Measurements from ENCODE around the gene GRID2. TPM values are rescaled to one million over a fixed set of nuclear protein-coding genes. Genes with fewer than 3 reads are reported as not detected.

Gene GRID2
- polyA plus RNA-seq, 3 donors, result not detected

- H3K27ac ChIP-seq (ENCODE audit: low read depth, low read length), result no peak overlapping the region
These were observed 1383.5 kb downstream of the GRID2 start for GRCh38 chr4:93687304-93687703.

GRCh38 chr4:93688978-93689377 lies 1385.2 kb downstream of the GRID2 start:
- no peak overlapping the region for H3K27ac ChIP-seq (ENCODE audit: low read depth, low read length)
- 78 to 95% (median 89%) methylated on average over 4 of the region's 4 CpGs for WGBS, 3 donors

GRCh38 chr4:93693141-93693540 lies 1389.4 kb downstream of the GRID2 start:
- H3K27ac ChIP-seq (ENCODE audit: low read depth, low read length), result no peak overlapping the region
- WGBS, 3 donors, result 30 to 82% (median 77%) methylated on average over 3 of the region's 3 CpGs

GRCh38 chr4:93698686-93699085 lies 1394.9 kb downstream of the GRID2 start:
- WGBS, 3 donors, result 60 to 79% (median 65%) methylated on average over 1 of the region's 1 CpG

GRCh38 chr4:93700571-93700970 lies 1396.8 kb downstream of the GRID2 start:
- H3K27ac ChIP-seq (ENCODE audit: low read depth, low read length), result no peak overlapping the region
- 10 to 35% (median 33%) methylated on average over 1 of the region's 1 CpG for WGBS, 3 donors

More at GRCh38 chr4:93698686-93699085, 1394.9 kb downstream of the GRID2 start:
- H3K27ac ChIP-seq (ENCODE audit: low read depth, low read length), result no peak overlapping the region

GRCh38 chr4:93710101-93710846 lies 1406.5 kb downstream of the GRID2 start:
- 71 to 83% (median 76%) methylated on average over 6 of the region's 6 CpGs for WGBS, 3 donors
- no peak overlapping the region for H3K27ac ChIP-seq (ENCODE audit: low read depth, low read length)

GRCh38 chr4:93710847-93711430 lies 1407.2 kb downstream of the GRID2 start:
- H3K27ac ChIP-seq (ENCODE audit: low read depth, low read length), result no peak overlapping the region
- 67 to 84% (median 79%) methylated on average over 2 of the region's 2 CpGs for WGBS, 3 donors

GRCh38 chr4:93718233-93718632 lies 1414.5 kb downstream of the GRID2 start:
- WGBS, 3 donors, result 73 to 90% (median 87%) methylated on average over 1 of the region's 1 CpG
- H3K27ac ChIP-seq (ENCODE audit: low read depth, low read length), result no peak overlapping the region

GRCh38 chr4:93719552-93719951 lies 1415.8 kb downstream of the GRID2 start:
- no peak overlapping the region for H3K27ac ChIP-seq (ENCODE audit: low read depth, low read length)

- no peak overlapping the region for H3K27ac ChIP-seq (ENCODE audit: low read depth, low read length)
- WGBS, 3 donors, result 67 to 94% (median 84%) methylated on average over 1 of the region's 1 CpG
These were observed 1418.7 kb downstream of the GRID2 start for GRCh38 chr4:93722446-93722845.

GRCh38 chr4:93730251-93730650 lies 1426.5 kb downstream of the GRID2 start:
- no peak overlapping the region for H3K27ac ChIP-seq (ENCODE audit: low read depth, low read length)
- 62 to 80% (median 70%) methylated on average over 1 of the region's 1 CpG for WGBS, 3 donors

- WGBS, 3 donors, result 74 to 90% (median 87%) methylated on average over 7 of the region's 7 CpGs
- no peak overlapping the region for H3K27ac ChIP-seq (ENCODE audit: low read depth, low read length)
These were observed 1427.0 kb downstream of the GRID2 start for GRCh38 chr4:93730760-93731159.

GRCh38 chr4:93731456-93731855 lies 1427.7 kb downstream of the GRID2 start:
- H3K27ac ChIP-seq (ENCODE audit: low read depth, low read length), result no peak overlapping the region
- whole genome bisulfite sequencing, 3 donors, result 74 to 83% (median 75%) methylated on average over 1 of the region's 1 CpG

- H3K27ac ChIP-seq (ENCODE audit: low read depth, low read length), result no peak overlapping the region
- WGBS, 3 donors, result 50 to 90% (median 84%) methylated on average over 1 of the region's 1 CpG
These were observed 1428.7 kb downstream of the GRID2 start for GRCh38 chr4:93732509-93732908.

GRCh38 chr4:93740890-93741289 lies 1437.1 kb downstream of the GRID2 start:
- H3K27ac ChIP-seq (ENCODE audit: low read depth, low read length), result no peak overlapping the region

- no peak overlapping the region for H3K27ac ChIP-seq (ENCODE audit: low read depth, low read length)
- WGBS, 3 donors, result 79 to 86% (median 84%) methylated on average over 2 of the region's 2 CpGs
These were observed 1439.3 kb downstream of the GRID2 start for GRCh38 chr4:93743022-93743421.

GRCh38 chr4:93743635-93744034 lies 1439.9 kb downstream of the GRID2 start:
- 91 to 95% (median 94%) methylated on average over 1 of the region's 1 CpG for WGBS, 3 donors
- H3K27ac ChIP-seq (ENCODE audit: low read depth, low read length), result no peak overlapping the region

GRCh38 chr4:93744961-93745360 lies 1441.2 kb downstream of the GRID2 start:
- H3K27ac ChIP-seq (ENCODE audit: low read depth, low read length), result no peak overlapping the region
- WGBS, 3 donors, result 30 to 61% (median 53%) methylated on average over 2 of the region's 2 CpGs

- no peak overlapping the region for H3K27ac ChIP-seq (ENCODE audit: low read depth, low read length)
These were observed 1442.3 kb downstream of the GRID2 start for GRCh38 chr4:93746031-93746430.

GRCh38 chr4:93747220-93747619 lies 1443.5 kb downstream of the GRID2 start:
- no peak overlapping the region for H3K27ac ChIP-seq (ENCODE audit: low read depth, low read length)
- 39 to 63% (median 57%) methylated on average over 2 of the region's 2 CpGs for WGBS, 3 donors

Data from adipose tissue (tissue), 3 donors.